Umbilical cord (tissue), 2 donors: ENCODE data around the gene ENKUR. TPM values are rescaled to one million over a fixed set of nuclear protein-coding genes. Genes with fewer than 3 reads are reported as not detected.
"Not testable (repeated sequence)": the region's sequence is repeated elsewhere in the genome, so short reads cannot be mapped to it uniquely, and the experiment has no call there.

ENCODE experiments used
- DNase-seq: peaks from one replicate; pipeline ENCODE4 v3.0.0-alpha.2; 2015; ENCODE audit warnings: low spot score
- total RNA-seq: library from RNA; depleted of rRNA; stranded (reverse); fragments of >200 nt; gene quantifications from one replicate; pipeline ENCODE4 v1.2.3, GENCODE V29; 2014; ENCODE audit warnings: low replicate concordance; ENCODE audit not compliant: insufficient read depth

The ENKUR gene
- total RNA-seq, 1 donor from 2014 or later = 2.9 TPM

DNA sequence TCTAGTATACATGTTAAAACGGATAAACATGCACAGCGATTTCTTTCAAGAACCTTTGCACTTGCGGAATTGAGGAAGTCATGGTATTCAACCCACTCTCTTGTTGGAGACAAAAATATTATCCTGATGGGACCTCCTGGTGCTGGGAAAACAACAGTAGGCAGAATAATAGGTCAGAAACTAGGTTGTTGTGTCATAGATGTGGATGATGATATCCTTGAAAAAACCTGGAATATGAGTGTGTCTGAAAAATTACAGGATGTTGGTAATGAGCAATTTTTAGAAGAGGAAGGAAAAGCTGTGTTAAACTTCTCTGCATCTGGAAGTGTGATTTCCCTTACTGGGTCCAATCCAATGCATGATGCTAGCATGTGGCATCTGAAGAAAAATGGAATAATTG, 7.3 kb upstream of the ENKUR start:
- DNase-seq = peak; percentile 1

DNA sequence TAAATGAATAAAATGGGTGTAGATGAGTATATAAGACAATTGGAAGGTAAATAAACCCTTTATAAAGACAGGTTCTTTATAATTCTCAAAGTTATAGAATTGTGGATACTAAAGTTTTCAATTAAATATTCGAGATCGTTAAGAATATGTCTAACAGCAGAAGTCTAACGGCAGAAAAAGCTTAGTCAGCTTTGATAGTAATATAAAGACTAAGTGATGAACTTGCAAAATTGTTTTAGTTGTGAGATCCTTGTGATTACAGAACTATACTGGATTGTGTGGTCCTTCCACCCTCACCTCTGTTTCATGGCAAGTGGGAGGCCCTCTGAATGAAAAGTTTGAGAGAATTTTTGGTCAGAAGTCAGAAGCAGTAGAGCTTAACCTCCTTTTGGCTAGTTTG, 2.7 kb upstream of the ENKUR start:
- no peak for DNase-seq

GRCh38 chr10:25017661-25018060, 1.7 kb upstream of the ENKUR start:
- no peak for DNase-seq

DNA sequence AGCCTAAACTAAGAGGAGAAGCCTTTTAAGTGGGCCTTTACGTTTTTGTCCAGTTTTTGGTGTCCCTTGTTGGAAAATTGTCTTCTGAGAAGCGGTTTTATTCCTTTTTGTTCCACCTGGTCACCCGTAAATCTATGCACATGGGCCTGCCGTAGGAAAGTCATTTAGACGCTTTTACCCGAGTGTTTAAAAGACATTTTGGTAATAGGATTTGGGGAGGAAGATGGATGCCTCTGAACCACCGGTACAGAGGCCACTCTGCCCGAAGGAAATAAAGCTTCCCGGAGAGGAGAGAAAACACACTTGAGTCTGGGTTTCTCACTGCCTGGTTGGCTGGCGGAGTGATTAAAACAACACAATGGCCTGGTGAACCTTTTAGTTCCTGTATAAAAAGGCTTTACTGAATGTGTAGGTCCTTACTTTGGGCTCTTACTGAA, 1.2 kb upstream of the ENKUR start:
- DNase-seq = no peak

DNA sequence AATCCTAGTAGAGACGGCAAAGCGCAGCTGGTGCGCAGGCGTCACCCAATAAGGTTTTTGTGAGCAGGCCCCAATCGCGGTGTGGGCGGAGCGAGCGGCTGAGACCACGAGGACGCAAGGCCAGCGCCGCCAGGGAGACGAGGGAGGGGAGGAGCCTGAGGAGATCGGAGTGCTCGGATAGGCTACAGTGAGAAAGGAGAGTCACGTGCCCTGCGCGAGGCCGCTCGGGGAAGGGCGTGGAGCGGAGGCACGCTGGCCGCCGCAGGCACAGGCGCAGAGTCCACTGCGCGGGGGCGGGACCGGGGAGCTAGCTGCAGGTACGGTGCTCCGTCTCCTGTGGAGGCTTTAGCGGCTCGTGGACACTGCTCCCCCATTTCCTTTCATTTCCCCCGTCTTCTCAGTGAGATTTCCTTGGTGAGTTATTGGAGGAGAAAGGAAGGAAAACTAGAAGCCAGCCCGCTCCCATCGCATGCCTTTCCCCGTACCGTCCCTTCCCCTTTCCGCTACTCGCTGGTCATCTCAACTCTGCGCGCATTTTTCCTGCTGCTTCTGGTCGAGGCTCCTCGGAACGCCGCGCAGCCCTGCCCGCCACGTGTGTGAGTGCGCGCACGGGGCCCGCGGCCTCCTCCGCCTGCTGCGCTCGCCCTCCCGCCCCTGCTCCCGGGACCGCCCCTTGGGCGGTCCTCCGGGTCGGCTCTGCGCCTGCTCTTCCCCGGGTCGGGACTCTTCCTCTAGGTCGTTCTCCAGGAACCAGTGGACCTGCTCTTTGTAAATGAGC, 607 bp upstream of the ENKUR start, which contains the start of gene THNSL1:
Gene THNSL1 (plus strand): TSS at position 237 of the 778 bp plus-strand sequence. CDS start 6,612 bp downstream, outside the sequence.
- DNase-seq = peak; percentile 100

DNA sequence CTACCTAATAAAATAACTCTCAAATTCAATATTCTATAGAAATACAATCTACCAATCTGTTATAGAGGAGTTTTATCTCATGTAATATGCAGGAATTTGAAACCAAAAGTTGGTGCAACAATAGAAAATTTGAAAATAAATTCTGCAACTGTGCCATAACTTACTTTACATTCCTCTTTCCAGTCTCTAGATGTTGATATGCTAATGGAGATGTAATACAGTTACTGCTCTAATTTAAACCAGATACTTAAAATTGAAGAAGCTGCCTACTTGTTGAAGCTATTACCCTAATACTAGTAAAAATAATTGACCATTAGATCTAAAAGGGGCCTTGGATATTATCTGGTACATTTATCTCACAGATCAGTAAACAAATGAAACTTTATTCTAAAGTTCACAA, 1.4 kb downstream of the ENKUR start:
- no peak for DNase-seq

GRCh38 chr10:25011591-25011990, 4.4 kb downstream of the ENKUR start:
- not testable (repeated sequence) for DNase-seq

DNA sequence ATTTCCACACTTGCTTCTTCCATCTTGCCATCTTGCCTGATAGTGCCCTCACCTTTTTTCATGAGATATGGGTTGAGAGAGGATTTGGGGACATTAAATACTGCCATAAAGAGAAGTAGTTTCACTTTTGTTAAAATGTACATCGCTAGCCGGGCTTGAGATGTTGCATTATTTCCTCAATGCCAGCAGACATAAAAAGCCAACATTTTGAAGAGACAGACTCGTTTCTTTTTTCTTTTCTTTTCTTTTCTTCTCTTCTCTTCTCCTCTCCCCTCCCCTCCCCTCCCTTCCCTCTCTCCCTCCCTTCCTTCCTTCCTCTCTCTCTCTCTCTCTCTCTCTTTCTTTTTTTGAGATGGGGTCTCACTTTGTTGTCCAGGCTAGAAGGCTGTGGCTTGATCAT, 17.9 kb downstream of the ENKUR start:
- DNase-seq = no peak

DNA sequence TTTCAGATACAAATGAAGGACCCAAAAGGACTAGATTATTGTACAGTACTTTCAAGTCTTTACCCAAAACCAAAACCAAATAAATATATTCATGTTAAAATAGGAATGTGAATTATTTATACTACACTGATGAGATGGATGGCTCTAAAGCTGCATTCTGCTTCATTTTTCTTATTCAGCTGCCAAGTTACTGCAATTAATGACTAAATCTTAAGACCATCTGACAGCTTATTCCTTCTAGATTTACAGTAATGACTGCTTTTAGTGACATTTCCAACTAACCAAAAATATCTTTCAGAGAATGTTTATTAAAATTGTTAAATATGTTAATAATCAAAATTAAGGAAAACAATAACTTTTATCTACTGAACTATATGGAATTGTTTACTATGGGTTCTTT, 20.9 kb downstream of the ENKUR start:
- DNase-seq = no peak

- no peak for DNase-seq
These were observed 22.6 kb downstream of the ENKUR start for GRCh38 chr10:24993237-24993958.

- no peak for DNase-seq
These were observed 23.3 kb downstream of the ENKUR start for GRCh38 chr10:24992512-24993133.

DNA sequence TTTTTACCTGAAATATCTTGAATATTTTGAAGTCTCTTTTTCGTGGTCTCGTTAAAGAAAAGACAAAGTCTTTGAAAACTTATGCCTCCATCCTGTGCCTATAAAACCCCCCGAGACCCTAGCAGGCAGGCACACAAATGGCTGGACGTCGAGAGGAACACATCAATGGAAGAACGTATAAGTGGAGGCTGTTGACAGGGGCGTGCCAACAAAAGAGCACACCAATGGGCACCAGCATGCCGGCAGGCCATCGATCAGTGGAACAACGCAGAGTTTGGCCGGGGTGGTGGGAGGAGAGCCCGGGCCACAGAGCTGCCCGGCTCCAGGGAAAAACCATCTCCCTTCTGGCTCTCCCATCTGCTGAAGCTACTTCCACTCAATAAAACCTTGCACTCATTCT, 24.7 kb downstream of the ENKUR start:
- DNase-seq = no peak

DNA sequence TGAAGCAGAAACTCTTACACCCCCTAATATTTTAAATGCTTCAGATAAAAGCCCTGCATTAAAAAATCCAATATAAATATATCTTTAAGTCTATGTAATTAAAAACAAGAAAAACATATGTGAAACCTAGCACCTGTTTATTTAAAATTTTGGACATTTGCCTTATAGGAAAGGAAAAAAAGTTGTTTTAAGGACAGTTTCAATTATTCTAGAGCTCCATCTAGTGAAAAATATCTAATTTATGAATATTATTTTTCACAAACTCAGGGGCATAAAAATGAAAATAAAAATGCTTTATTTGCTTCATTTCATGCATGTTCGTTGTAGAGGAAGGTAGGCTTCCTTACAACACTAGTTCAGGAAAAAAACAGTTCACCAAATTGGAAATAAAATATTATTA, 26.1 kb downstream of the ENKUR start:
- DNase-seq = no peak

DNA sequence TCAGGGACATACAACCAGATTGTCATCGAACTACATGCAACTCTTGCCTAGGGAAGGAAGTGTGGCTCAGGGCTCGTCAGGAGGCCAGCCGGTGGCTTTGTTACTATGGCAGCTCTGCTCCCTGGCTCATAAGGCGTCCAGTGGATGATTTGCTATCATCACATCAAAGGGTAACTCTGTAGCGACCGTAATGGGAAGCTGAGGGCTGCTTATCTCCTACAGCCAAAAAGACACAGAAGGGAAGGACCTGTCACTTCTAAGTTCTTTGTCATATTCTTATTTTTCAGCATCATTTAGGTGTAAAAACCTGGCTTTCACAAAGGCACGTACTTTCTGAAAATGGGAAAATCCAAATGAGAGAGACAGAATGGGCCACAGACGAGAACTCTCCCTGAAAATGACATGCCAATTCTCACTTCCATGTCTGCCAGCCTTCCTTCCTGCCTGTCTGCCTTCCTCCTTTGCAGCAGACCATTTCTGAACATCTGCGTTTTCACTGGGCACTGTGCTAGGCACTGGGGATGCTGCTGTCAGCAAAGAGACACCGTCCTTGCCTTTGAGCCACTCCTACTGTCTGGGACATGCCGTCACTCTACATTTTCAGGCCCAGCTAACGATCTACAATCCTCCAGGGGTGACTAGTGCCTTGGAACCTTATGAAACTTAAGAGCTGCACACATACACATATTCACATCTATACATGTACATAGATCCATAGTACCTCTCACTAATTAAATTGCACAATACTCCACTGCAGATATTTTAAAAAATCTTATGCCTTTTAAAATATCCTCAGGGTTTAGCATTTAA, 26.9 kb downstream of the ENKUR start:
- DNase-seq = peak; percentile 18

DNA sequence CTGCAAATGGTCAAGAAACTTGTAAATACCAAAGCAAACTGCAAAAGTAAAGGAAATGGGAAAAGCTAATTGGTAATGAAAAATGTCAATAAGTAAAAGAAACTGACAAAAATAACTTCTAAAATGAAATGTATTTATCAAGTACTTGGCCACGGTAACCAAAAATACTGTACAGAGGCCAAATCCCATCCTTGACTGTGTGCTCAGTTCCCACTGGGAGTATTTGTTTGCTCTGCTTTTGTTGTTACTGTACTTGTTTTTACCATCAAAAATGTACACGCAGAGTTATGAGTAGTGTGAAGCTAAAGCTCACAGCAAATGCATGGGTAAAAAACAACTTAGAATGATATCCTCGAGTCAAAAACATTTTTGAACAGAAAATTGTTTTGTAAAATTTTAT, 31.1 kb downstream of the ENKUR start:
- no peak for DNase-seq

GRCh38 chr10:24983946-24984345, 32.0 kb downstream of the ENKUR start:
- no peak for DNase-seq

DNA sequence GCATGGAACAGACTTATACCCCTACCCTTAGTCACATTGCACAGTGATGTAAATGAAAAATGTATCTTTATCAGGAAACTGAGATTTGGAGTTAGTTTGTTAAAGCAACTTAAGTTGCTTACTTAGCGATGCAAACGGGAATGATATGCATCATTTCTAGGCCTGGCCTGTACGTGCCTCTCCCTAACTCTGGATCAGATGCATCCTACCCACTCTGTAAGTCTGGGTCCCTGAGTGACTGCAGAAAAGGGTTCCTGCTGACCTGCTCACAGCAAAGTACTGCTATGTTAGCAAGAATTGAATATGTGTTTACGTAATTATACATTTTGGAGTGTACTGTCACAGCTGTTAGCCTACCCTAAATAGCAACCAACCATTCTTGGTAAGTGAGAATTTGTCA, 32.8 kb downstream of the ENKUR start:
- DNase-seq = no peak

GRCh38 chr10:24982319-24983112, 33.4 kb downstream of the ENKUR start:
- no peak for DNase-seq

DNA sequence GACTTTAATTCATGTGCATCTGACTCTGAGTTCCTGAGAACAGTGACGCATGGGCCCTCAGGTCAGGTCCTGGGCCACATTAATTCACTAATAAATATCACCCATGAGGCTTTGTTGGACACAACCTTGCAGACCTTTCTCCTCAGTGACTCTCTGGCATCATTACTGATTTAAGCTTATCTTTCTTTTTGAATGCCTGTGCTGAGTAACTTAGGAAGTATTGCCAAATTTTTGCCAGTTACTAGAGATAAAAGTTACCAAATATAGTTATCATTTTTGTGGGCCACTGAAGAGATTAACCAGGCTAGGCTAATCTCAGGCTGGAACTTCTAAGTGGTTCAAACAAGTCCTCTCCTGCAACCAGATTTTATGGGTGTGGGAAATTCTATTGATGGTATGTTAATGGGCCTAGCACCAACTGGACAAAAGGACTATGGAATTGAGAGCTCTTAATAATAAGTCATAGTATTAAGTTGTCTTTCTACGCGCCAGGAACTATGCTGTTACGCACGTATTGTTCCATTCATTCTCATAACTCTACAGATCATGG, 34.7 kb downstream of the ENKUR start:
- peak; percentile 39 for DNase-seq

DNA sequence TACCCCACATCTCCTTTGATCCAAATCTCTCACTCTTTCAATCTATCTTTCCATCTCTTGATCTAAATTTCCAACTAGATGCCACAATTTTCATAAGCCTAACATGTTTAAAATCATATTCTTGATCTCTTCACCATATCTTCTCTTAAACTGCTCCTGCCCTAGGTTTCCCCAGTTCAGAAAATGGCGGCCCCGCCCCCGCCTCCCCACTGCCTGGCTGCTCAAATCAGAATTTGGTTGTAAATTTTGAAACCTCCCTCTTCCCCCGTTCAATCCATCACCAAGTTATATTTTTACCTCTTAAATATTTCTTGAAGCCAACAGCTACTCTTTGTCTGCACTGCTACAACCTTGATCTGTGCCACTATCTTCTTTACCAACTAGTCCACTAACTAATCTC, 36.3 kb downstream of the ENKUR start:
- DNase-seq = no peak

- peak; percentile 96 for DNase-seq
These were observed 41.0 kb downstream of the ENKUR start for GRCh38 chr10:24974976-24975375.
